Measurements from ENCODE around the gene GNAI3. TPM values are rescaled to one million over a fixed set of nuclear protein-coding genes. Genes with fewer than 3 reads are reported as not detected.

The GNAI3 gene
- total and polyA plus RNA-seq, 2 of the 13 experiments (the other 11 are each of a cell fraction or from before 2014, with no cell fraction given): 4.3 to 9.0 TPM

DNA sequence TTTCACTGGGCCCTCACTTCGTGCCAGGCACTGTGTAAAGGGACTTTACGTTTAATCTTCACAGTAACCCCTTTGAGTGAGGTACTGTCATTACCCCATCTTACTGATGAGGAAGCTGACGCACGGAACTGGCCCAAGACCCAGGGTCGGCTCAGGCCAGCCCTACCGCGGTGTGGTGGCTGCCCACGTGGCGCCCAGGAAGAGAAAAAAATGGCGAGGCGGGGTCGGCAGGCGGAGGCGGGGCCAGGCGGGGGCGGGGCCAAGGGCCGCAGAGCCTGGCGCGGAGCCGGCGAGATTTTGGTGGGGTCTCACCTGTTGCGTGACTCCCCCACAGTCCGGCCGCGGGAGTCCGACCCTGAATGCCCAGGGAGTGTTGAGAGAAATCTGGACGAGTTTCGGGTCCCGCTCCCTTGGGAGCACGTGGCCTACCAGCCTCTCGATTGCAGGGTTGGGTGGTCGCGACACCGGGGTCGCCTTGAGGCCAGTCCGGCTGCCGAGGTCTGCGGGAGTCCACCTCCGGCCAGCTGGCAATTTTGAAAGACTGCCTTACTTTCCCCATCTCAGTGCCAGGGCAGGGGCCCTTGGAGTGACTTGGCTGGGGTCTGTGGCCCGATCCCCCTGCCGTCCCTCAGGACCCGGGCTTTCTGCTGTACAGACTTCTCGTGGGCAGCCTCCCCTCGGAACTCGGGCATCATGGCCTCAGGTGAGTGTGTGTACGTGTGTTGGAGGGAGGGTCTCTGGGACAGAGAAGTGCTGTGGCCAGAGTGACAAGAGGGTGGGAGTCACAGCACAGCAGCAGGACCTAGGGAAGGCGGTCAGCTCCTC is 71.4 kb downstream of the GNAI3 start, which contains the start of the genes AMPD2 and GNAT2 (continued):
- TF ChIP-seq ZNF251 (CRISPR knock-in tag; IDR thresholded peaks at IDR 0.05): no peak
- TF ChIP-seq ZNF354B (CRISPR knock-in tag; IDR thresholded peaks at IDR 0.05): no peak
- 0 out of 2 replicates have a peak, but pooled peaks have one; percentile 66 for TF ChIP-seq EED (CRISPR knock-in tag; IDR thresholded peaks at IDR 0.05)
- TF ChIP-seq ZBTB38 (CRISPR knock-in tag; IDR thresholded peaks at IDR 0.05): no peak; the same call in 1 of the 2 replicates
- TF ChIP-seq ETV5 (CRISPR knock-in tag; IDR thresholded peaks at IDR 0.05; ENCODE audit: borderline replicate concordance): peak; percentile 55; the same call in 1 of the 2 replicates
- TF ChIP-seq HOXA7 (CRISPR knock-in tag; IDR thresholded peaks at IDR 0.05): no peak
- TF ChIP-seq KMT2B (CRISPR knock-in tag; IDR thresholded peaks at IDR 0.05): no peak
- TF ChIP-seq MAF1 (CRISPR knock-in tag; IDR thresholded peaks at IDR 0.05; ENCODE audit: borderline replicate concordance): no peak
- TF ChIP-seq ZEB1 (IDR thresholded peaks at IDR 0.05; ENCODE audit: insufficient replicate concordance, low read depth): no peak
- TF ChIP-seq, protein P1, sequence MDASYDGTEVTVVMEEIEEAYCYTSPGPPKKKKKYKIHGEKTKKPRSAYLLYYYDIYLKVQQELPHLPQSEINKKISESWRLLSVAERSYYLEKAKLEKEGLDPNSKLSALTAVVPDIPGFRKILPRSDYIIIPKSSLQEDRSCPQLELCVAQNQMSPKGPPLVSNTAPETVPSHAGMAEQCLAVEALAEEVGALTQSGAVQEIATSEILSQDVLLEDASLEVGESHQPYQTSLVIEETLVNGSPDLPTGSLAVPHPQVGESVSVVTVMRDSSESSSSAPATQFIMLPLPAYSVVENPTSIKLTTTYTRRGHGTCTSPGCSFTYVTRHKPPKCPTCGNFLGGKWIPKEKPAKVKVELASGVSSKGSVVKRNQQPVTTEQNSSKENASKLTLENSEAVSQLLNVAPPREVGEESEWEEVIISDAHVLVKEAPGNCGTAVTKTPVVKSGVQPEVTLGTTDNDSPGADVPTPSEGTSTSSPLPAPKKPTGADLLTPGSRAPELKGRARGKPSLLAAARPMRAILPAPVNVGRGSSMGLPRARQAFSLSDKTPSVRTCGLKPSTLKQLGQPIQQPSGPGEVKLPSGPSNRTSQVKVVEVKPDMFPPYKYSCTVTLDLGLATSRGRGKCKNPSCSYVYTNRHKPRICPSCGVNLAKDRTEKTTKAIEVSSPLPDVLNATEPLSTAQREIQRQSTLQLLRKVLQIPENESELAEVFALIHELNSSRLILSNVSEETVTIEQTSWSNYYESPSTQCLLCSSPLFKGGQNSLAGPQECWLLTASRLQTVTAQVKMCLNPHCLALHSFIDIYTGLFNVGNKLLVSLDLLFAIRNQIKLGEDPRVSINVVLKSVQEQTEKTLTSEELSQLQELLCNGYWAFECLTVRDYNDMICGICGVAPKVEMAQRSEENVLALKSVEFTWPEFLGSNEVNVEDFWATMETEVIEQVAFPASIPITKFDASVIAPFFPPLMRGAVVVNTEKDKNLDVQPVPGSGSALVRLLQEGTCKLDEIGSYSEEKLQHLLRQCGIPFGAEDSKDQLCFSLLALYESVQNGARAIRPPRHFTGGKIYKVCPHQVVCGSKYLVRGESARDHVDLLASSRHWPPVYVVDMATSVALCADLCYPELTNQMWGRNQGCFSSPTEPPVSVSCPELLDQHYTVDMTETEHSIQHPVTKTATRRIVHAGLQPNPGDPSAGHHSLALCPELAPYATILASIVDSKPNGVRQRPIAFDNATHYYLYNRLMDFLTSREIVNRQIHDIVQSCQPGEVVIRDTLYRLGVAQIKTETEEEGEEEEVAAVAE (CRISPR knock-in tag; IDR thresholded peaks at IDR 0.05; ENCODE audit: borderline replicate concordance): no peak
- TF ChIP-seq ZNF660 (CRISPR knock-in tag; IDR thresholded peaks at IDR 0.05; ENCODE audit: borderline replicate concordance, low read depth): no peak
- TF ChIP-seq ZFP36 (IDR thresholded peaks at IDR 0.05; ENCODE audit: borderline replicate concordance, low read depth, low read length, partially characterized antibody): no peak
- TF ChIP-seq, protein P2, sequence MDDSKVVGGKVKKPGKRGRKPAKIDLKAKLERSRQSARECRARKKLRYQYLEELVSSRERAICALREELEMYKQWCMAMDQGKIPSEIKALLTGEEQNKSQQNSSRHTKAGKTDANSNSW (CRISPR knock-in tag; IDR thresholded peaks at IDR 0.05; ENCODE audit: borderline replicate concordance): no peak
- TF ChIP-seq ZNF607 (CRISPR knock-in tag; IDR thresholded peaks at IDR 0.05; ENCODE audit: borderline replicate concordance): peak; percentile 94
- no peak for TF ChIP-seq ZNF296 (CRISPR knock-in tag; conservative IDR thresholded peaks at IDR 0.05)
- 0 out of 2 replicates have a peak, but pooled peaks have one; percentile 15 for TF ChIP-seq ZNF878 (CRISPR knock-in tag; IDR thresholded peaks at IDR 0.05)
- 0 out of 2 replicates have a peak, but pooled peaks have one; percentile 40 for TF ChIP-seq ZNF224 (CRISPR knock-in tag; IDR thresholded peaks at IDR 0.05)
- TF ChIP-seq ZNF724P (CRISPR knock-in tag; IDR thresholded peaks at IDR 0.05; ENCODE audit: borderline replicate concordance): no peak
- no peak for TF ChIP-seq PHB2 (IDR thresholded peaks at IDR 0.05; ENCODE audit: partially characterized antibody)
- no peak for TF ChIP-seq ZNF10 (CRISPR knock-in tag; IDR thresholded peaks at IDR 0.05; ENCODE audit: borderline replicate concordance, low read depth)
- TF ChIP-seq MTA1 (CRISPR knock-in tag; IDR thresholded peaks at IDR 0.05; ENCODE audit: borderline replicate concordance): no peak
- peak; percentile 76; the same call in 1 of the 2 replicates for TF ChIP-seq RBFOX2 (IDR thresholded peaks at IDR 0.05; ENCODE audit: low read depth, low read length)
- TF ChIP-seq PCBP1 (IDR thresholded peaks at IDR 0.05; ENCODE audit: borderline replicate concordance, low read depth, low read length): no peak
- peak; percentile 88; the same call in 1 of the 2 replicates for TF ChIP-seq MXD4 (CRISPR knock-in tag; IDR thresholded peaks at IDR 0.05)
- TF ChIP-seq GLI4 (CRISPR knock-in tag; IDR thresholded peaks at IDR 0.05; ENCODE audit: borderline replicate concordance): no peak; the same call in 1 of the 2 replicates
- TF ChIP-seq ELF1 (CRISPR knock-in tag; IDR thresholded peaks at IDR 0.05): peak; percentile 44; the same call in 1 of the 2 replicates
